Tibial nerve (tissue), 3 donors: ENCODE measurements around the gene CEP112.

Experiments
- CTCF ChIP-seq, 5 experiments: fragments of 200-600 bp in 3 of 5; fragments of 450-650 bp in 2 of 5; sonication (generic) in 3 of 5; IDR thresholded peaks; one replicate each; pipeline ENCODE4 v1.5.1; 2016 to 2019; ENCODE audit warnings: antibody characterized with exemption in 5 of 5, mild to moderate bottlenecking in 3 of 5, moderate library complexity in 2 of 5
- POLR2A ChIP-seq, 2 donors: fragments of 450-650 bp; IDR thresholded peaks; one replicate each; pipeline ENCODE4 v1.6.1; 2017; ENCODE audit warnings: antibody characterized with exemption in 2 of 2, mild to moderate bottlenecking in 2 of 2, moderate library complexity in 2 of 2

GRCh38 chr17:66016231-66016630 lies 175.7 kb downstream of the CEP112 start:
- TF ChIP-seq CTCF (IDR thresholded peaks at IDR 0.05), result no peak
- TF ChIP-seq POLR2A (IDR thresholded peaks at IDR 0.05), result no peak
